HepG2 (cell line): ENCODE data around the gene GASK1A. TPM values are rescaled to one million over a fixed set of nuclear protein-coding genes. Genes with fewer than 3 reads are reported as not detected.

Source experiments
- ATAC-seq: fragments of 200-7000 bp; cut with Tn5 transposase; 3 replicates; pipeline ENCODE4 v1.9.1; 2020; ENCODE audit warnings: mild to moderate bottlenecking, moderate library complexity
- BruUV-seq: library from RNA; stranded (reverse); fragments of 400-500 nt; replicated peaks from 2 replicates; lab custom pipeline; 2021; lab: Mats Ljungman, UMichigan
- CTCF ChIA-PET: fragments of 300-600 bp; formaldehyde crosslinking; extraction: SDS; loops from one replicate; lab custom pipeline; 2021; ENCODE audit warnings: low total read pairs, inconsistent platforms, low intra/inter-chr PET ratio; lab: Yijun Ruan, JAX
- POLR2A ChIA-PET: fragments of 350-600 bp; sonication (Branson Sonifier 250); formaldehyde crosslinking; loops from one replicate; lab custom pipeline; 2020; ENCODE audit warnings: antibody characterized with exemption, inconsistent platforms; lab: Yijun Ruan, JAX
- DNase-seq: peaks from one replicate; pipeline ENCODE4 v3.0.0-alpha.2; 2015; ENCODE audit warnings: low spot score
- FAIRE-seq: peaks from 3 replicates; lab custom pipeline; 2011; peaks lifted over from hg19 to GRCh38; lab: Jason Lieb, UNC
- H2AFZ ChIP-seq: one replicate; pipeline ENCODE4 v1.6.1; 2011; ENCODE audit warnings: low read length, inconsistent platforms
- H3K27ac ChIP-seq: fragments of 300-600 bp; 3 replicates; pipeline ENCODE4 v1.8.0; 2011; ENCODE audit warnings: mixed run types, mild to moderate bottlenecking, mixed read lengths, low read length, inconsistent platforms; ENCODE audit not compliant: insufficient read depth; ENCODE audit errors: extremely low read length
- H3K27me3 ChIP-seq, 2 experiments: fragments of 200-600 bp in 1 of 2; 2 replicates in 1 of 2; 3 replicates in 1 of 2; pipeline versions ENCODE4 v1.6.0 to v1.8.0; 2011; ENCODE audit warnings: low read length in 2 of 2, mild to moderate bottlenecking in 2 of 2, moderate library complexity in 2 of 2, inconsistent platforms in 1 of 2; ENCODE audit not compliant: insufficient read depth in 2 of 2, control insufficient read depth in 1 of 2
- H3K36me3 ChIP-seq, 2 experiments: fragments of 200-600 bp in 1 of 2; replicated peaks in 1 of 2; 2 replicates in 1 of 2; 3 replicates in 1 of 2; pipeline versions ENCODE4 v1.5.1 to v1.8.0; 2011; ENCODE audit warnings: low read length in 2 of 2, inconsistent platforms in 1 of 2; ENCODE audit not compliant: insufficient read depth in 2 of 2, control insufficient read depth in 1 of 2
- H3K4me1 ChIP-seq: 2 replicates; pipeline ENCODE4 v1.5.1; 2012; ENCODE audit warnings: low read length, inconsistent platforms; ENCODE audit not compliant: insufficient read depth
- H3K4me2 ChIP-seq: 2 replicates; pipeline ENCODE4 v1.6.0; 2011; ENCODE audit warnings: low read depth, low read length, inconsistent platforms
- H3K4me3 ChIP-seq, 3 experiments: fragments of 200-600 bp in 1 of 3; sonication (generic), shearing (Covaris generic) in 1 of 3; replicated peaks in 1 of 3; 2 replicates each; pipeline ENCODE4 v1.5.1; 2011 to 2016; ENCODE audit warnings: low read length in 3 of 3, inconsistent platforms in 2 of 3, low read depth in 2 of 3, mild to moderate bottlenecking in 2 of 3, control low read depth in 1 of 3, mixed read lengths in 1 of 3; ENCODE audit not compliant: insufficient read depth in 1 of 3
- H3K79me2 ChIP-seq: one replicate; pipeline ENCODE4 v1.6.1; 2011; ENCODE audit warnings: low read length, inconsistent platforms; ENCODE audit not compliant: insufficient read depth
- H3K9ac ChIP-seq: 2 replicates; pipeline ENCODE4 v1.6.0; 2011; ENCODE audit warnings: mild to moderate bottlenecking, low read depth, low read length, inconsistent platforms; ENCODE audit not compliant: insufficient read depth
- H3K9me3 ChIP-seq: 2 replicates; pipeline ENCODE4 v1.5.1; 2012; ENCODE audit warnings: mild to moderate bottlenecking, low read length
- H4K20me1 ChIP-seq: 2 replicates; pipeline ENCODE4 v1.6.0; 2011; ENCODE audit warnings: inconsistent platforms, mild to moderate bottlenecking, low read length, moderate library complexity; ENCODE audit not compliant: insufficient read depth
- HNRNPK ChIP-seq: fragments of 200-400 bp; formaldehyde crosslinking; IDR thresholded peaks from 2 replicates; pipeline ENCODE4 v1.6.1; 2018; ENCODE audit warnings: low read length, low read depth, moderate library complexity, mild to moderate bottlenecking; ENCODE audit not compliant: poor library complexity, severe bottlenecking
- MYPOP ChIP-seq: sonication (generic); formaldehyde crosslinking; IDR thresholded peaks from 2 replicates; pipeline ENCODE4 v1.8.1; 2023; ENCODE audit warnings: mild to moderate bottlenecking, moderate library complexity, missing genetic modification reagents
- PLRG1 ChIP-seq: fragments of 450-650 bp; conservative IDR thresholded peaks from 2 replicates; pipeline ENCODE4 v1.6.1; 2016
- ZFP82 ChIP-seq: sonication (generic); formaldehyde crosslinking; IDR thresholded peaks from 2 replicates; pipeline ENCODE4 v1.5.1; 2020; ENCODE audit warnings: mild to moderate bottlenecking, missing genetic modification reagents, borderline replicate concordance
- ZIK1 ChIP-seq: sonication (generic); formaldehyde crosslinking; IDR thresholded peaks from 2 replicates; pipeline ENCODE4 v1.5.0; 2020; ENCODE audit warnings: mild to moderate bottlenecking, low read depth, missing genetic modification reagents, borderline replicate concordance
- ZNF501 ChIP-seq: sonication (generic); formaldehyde crosslinking; IDR thresholded peaks from 2 replicates; pipeline ENCODE4 v1.5.1; 2020; ENCODE audit warnings: mild to moderate bottlenecking, moderate library complexity, missing genetic modification reagents
- ZNF556 ChIP-seq: sonication (generic); formaldehyde crosslinking; IDR thresholded peaks from 2 replicates; pipeline ENCODE4 v1.4.0; 2020; ENCODE audit warnings: mild to moderate bottlenecking, missing genetic modification reagents, borderline replicate concordance
- ZUFSP ChIP-seq: sonication (generic); formaldehyde crosslinking; IDR thresholded peaks from 2 replicates; pipeline ENCODE4 v1.9.0; 2021; ENCODE audit warnings: missing genetic modification reagents, mild to moderate bottlenecking, borderline replicate concordance
- WGBS: methylation state at CpG from one replicate; pipeline ENCODE4 v1.1.6; 2017; ENCODE audit warnings: low lambda C conversion rate; 5-methylcytosine and 5-hydroxymethylcytosine counted together
- in situ Hi-C: cut with HindIII; loops from 2 replicates; pipeline ENCODE4 v1.10.0; 2017; ENCODE audit warnings: low pct_unique_long_range_greater_than_20kb; ENCODE audit not compliant: extremely low pct_ligation_motif_present
- intact Hi-C: fragments of 100-400 bp; cut with micrococcal nuclease; formaldehyde crosslinking; loops from one replicate; pipeline ENCODE4 v1.10.0; 2022; ENCODE audit not compliant: unreplicated experiment
- polyA plus RNA-seq, 8 experiments: library from polyadenylated mRNA; depleted of rRNA in 3 of 8; stranded (reverse) in 7 of 8; unstranded in 1 of 8; fragments of >200 nt; fragmentation: Illumina TruSeq in 4 of 8; extraction: Trizol in 4 of 8; gene quantifications; 2 replicates each; pipeline versions ENCODE4 v1.2.1 to v1.2.3, GENCODE V29; 2011 to 2016; ENCODE audit warnings: low read depth in 4 of 8, missing spikeins in 1 of 8, mixed read lengths in 1 of 8; ENCODE audit not compliant: insufficient read depth in 1 of 8
- total RNA-seq, 5 experiments: library from RNA; depleted of rRNA; stranded (reverse); fragments of >200 nt; fragmentation: Illumina TruSeq; extraction: Trizol; gene quantifications; 2 replicates each; pipeline ENCODE4 v1.2.3, GENCODE V29; 2016; ENCODE audit warnings: low read depth in 1 of 5

GASK1A gene
- total and polyA plus RNA-seq, 2 of the 13 experiments (the other 11 are each of a cell fraction or from before 2014, with no cell fraction given) = not detected

GRCh38 chr3:42988097-42988496 is 9.0 kb downstream of the GASK1A start:
- DNase-seq (no peak), ATAC-seq (no peak), FAIRE-seq (no peak)
- no peak overlapping the region for H3K4me2 ChIP-seq
- CTCF ChIA-PET = no interaction called here
- no TSS peak for BruUV-seq
- in situ Hi-C loops = no loop called here
- H3K27me3 ChIP-seq = peaks cover 2 to 34% of the 10 kb centered on the region in 2 experiments; a peak in 4 of 5 replicates
- no peak overlapping the region for H2AFZ ChIP-seq
- no peak overlapping the region for H3K9ac ChIP-seq
- H3K4me3 ChIP-seq = no peak overlapping the region
- intact Hi-C loops = no loop called here
- WGBS = 12% methylated on average over 3 of the region's 3 CpGs
- TF ChIP-seq ZNF556 = no peak
- no peak for TF ChIP-seq MYPOP
- no peak for TF ChIP-seq ZFP82
- TF ChIP-seq ZNF501 (CRISPR knock-in tag) = no peak
- no peak for TF ChIP-seq ZUFSP (CRISPR knock-in tag)
- TF ChIP-seq HNRNPK = no peak
- TF ChIP-seq ZIK1 (CRISPR knock-in tag) = no peak
- no peak for TF ChIP-seq PLRG1
- H3K36me3 ChIP-seq = no peaks in the 10 kb centered on the region
- no peaks in the 10 kb centered on the region for H4K20me1 ChIP-seq
- H3K79me2 ChIP-seq = no peaks in the 10 kb centered on the region
- POLR2A ChIA-PET = no interaction called here
- no peak overlapping the region for H3K27ac ChIP-seq
- no peaks in the 10 kb centered on the region for H3K9me3 ChIP-seq
- no peaks in the 10 kb centered on the region for H3K4me1 ChIP-seq
